Adipocyte (in vitro differentiated cells): ENCODE results near the gene MYO5B.

Experiments
- DNase-seq: peaks from one replicate; pipeline ENCODE4 v3.0.0-alpha.2; 2015; ENCODE audit warnings: low read depth
- H3K27me3 ChIP-seq: replicated peaks from 2 replicates; pipeline ENCODE4 v1.7.0; 2013; ENCODE audit warnings: mild to moderate bottlenecking, low read length, moderate library complexity; ENCODE audit not compliant: control insufficient read depth, insufficient read depth
- H3K36me3 ChIP-seq: 2 replicates; pipeline ENCODE4 v1.7.0; 2013; ENCODE audit warnings: low read length, mild to moderate bottlenecking, moderate library complexity; ENCODE audit not compliant: control insufficient read depth, insufficient read depth, severe bottlenecking
- H3K4me1 ChIP-seq: 2 replicates; pipeline ENCODE4 v1.7.0; 2013; ENCODE audit warnings: mild to moderate bottlenecking, low read length, moderate library complexity; ENCODE audit not compliant: control insufficient read depth, insufficient read depth
- H3K4me3 ChIP-seq: 2 replicates; pipeline ENCODE4 v1.7.0; 2013; ENCODE audit warnings: mild to moderate bottlenecking, low read length, moderate library complexity
- H3K9ac ChIP-seq: 2 replicates; pipeline ENCODE4 v1.7.0; 2013; ENCODE audit warnings: mild to moderate bottlenecking, low read length, moderate library complexity
- H3K9me3 ChIP-seq: 2 replicates; pipeline ENCODE4 v1.7.0; 2013; ENCODE audit warnings: mild to moderate bottlenecking, low read length, moderate library complexity; ENCODE audit not compliant: control insufficient read depth

Gene MYO5B

DNA sequence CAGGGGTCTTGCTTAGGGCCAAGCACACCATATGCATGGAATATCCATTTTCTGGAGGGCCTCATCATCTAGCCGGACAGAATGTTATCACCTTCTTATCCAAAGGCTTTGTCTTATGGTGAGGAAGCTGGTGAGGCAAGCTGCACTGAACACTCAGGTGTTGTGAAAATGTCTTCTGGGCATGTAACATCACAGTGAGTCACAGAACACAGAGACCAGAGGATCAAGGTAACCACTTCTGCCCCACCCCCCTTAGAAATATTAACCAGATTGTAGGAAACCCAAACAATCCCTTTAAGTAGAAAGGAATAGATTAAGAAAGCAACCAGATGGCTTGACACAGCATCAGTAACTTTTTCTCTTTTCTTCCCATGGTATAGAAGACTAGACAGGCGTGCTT, 51.1 kb downstream of the MYO5B start:
- DNase-seq = no peak
- Histone ChIP-seq H3K36me3 (no peaks in the 10 kb centered on the region), H3K9ac (no peak overlapping the region), H3K4me3 (no peak overlapping the region), H3K9me3 (no peaks in the 10 kb centered on the region), H3K4me1 (no peaks in the 10 kb centered on the region), H3K27me3 (peaks cover 33% of the 10 kb centered on the region)

DNA sequence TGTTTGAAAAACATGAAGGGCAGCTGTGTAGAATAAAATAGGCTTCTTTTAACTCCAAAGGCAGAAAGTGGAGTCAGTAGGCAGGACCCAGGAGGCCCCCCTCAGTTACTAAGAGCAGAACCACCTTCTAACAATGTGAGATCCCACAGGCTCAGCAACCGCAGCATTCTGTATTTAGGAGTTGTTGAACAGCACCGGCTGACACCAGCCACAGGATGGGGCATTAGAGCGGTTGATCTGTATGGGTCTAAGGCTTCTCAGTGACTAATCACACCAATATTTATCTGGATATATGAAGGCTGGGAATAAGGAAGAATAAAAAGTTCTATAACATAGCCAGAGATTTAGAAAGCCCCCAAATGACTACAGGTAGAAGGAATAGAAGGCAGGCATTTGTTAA, 51.7 kb downstream of the MYO5B start:
- H3K9ac ChIP-seq = no peak overlapping the region
- H3K36me3 ChIP-seq = no peaks in the 10 kb centered on the region
- DNase-seq = no peak
- H3K9me3 ChIP-seq = no peaks in the 10 kb centered on the region
- H3K4me3 ChIP-seq = no peak overlapping the region
- H3K27me3 ChIP-seq = peaks cover 33% of the 10 kb centered on the region
- H3K4me1 ChIP-seq = peaks cover 4% of the 10 kb centered on the region

DNA sequence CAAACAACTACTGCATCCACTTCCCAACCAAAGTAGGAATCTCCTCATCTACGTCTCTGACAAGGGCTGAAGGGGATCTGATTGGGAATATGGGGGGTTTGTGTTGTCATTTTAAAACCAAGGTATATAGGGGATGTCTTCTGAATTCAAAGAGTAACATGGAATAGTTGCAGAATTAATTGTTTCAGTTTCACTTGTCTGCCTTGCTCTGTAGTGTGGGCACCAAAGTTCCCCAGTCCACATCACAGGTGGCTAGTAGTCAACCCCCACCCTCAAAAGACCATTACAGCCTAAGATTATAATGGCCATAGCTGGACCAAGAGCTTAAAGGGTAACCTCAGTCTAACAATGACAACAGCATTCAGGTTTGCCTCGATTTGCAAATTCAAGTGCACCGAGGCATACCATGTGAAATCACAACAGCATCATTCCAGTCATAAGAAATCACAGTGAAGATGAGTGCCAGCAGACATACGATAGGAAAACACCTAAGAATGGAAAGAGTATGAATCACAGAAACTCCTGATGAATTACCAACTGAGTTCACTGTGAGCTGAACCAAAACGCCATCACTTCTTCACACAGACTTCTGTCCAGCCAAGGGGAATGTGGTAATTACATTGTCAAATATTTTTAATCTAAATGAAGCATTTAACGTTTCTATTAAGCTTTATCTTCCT, 52.4 kb downstream of the MYO5B start:
- H3K27me3 ChIP-seq = peaks cover 33% of the 10 kb centered on the region
- H3K9me3 ChIP-seq = no peaks in the 10 kb centered on the region
- peaks cover 8% of the 10 kb centered on the region for H3K4me1 ChIP-seq
- no peak overlapping the region for H3K9ac ChIP-seq
- H3K4me3 ChIP-seq = no peak overlapping the region
- no peak for DNase-seq
- H3K36me3 ChIP-seq = no peaks in the 10 kb centered on the region

DNA sequence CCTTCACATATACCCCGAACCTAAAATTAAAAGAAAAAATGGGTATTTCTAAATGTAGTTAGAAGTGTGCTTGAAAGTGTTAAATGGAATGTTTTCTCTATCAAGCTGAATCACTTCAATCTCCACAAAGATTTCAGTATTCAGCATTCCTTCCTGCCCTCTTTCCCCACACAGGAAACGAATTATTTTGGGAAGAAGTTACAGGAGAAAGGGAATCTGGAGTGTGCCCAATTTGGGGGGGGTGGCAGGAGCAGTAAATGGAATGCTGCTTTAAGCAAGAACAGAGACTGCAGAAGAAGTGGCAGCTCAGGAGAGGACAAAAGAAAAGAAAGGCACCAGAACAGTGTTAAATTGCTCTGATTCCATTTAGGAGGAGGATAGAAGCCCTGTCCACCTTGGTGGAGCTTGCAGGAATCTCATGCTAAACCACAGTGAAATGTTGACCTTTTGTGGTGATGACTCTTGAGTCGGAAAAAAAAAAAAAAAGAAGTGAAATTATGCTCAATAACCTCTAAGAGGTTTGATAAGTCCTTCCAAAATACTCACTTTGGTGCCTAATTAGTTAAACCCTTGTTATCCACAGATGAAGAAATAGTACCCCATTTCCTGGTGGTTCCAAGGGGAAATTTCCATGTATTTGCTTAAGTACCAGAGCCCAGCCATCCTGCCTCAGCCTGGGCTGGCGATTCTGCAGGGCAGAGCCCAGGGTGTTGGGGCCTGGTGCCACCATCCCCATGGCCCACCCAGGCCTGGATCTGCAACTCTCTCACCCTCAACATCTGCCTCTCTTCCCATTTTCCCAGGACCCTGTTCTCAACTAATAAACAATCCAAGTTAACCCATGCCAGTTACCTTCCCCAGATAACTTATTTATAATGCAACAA, 56.5 kb downstream of the MYO5B start:
- H3K4me1 ChIP-seq = peaks cover 8% of the 10 kb centered on the region
- no peaks in the 10 kb centered on the region for H3K36me3 ChIP-seq
- DNase-seq = no peak
- H3K9me3 ChIP-seq = no peaks in the 10 kb centered on the region
- H3K9ac ChIP-seq = no peak overlapping the region
- H3K27me3 ChIP-seq = peaks cover 43% of the 10 kb centered on the region
- no peak overlapping the region for H3K4me3 ChIP-seq

DNA sequence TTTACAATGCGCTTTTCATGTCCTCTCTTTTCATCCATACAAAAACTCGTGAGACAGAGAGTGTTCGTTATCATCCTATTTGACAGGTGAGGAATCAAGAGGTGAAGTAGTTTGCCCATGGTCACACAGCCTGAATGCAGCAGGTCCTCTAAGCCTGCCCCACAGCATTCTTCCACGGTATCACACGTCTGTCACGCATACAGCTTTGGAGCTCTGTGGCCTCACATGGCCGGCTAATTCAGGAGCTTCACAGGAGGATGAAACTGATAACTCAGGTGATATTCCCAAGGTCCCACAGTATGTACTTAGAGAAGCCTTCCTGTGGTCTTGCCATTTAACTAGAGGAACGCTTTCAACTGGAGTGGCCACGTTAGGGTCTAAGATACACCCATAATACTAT, 59.0 kb downstream of the MYO5B start:
- H3K27me3 ChIP-seq = peaks cover 24% of the 10 kb centered on the region
- no peak overlapping the region for H3K4me3 ChIP-seq
- no peak for DNase-seq
- H3K36me3 ChIP-seq = no peaks in the 10 kb centered on the region
- no peaks in the 10 kb centered on the region for H3K9me3 ChIP-seq
- no peak overlapping the region for H3K9ac ChIP-seq
- peaks cover 8% of the 10 kb centered on the region for H3K4me1 ChIP-seq

- no peak for DNase-seq
- Histone ChIP-seq H3K36me3 (no peaks in the 10 kb centered on the region), H3K27me3 (peaks cover 38% of the 10 kb centered on the region)
These were observed 61.4 kb downstream of the MYO5B start for GRCh38 chr18:50133526-50133925.

GRCh38 chr18:50131591-50131990, 63.4 kb downstream of the MYO5B start:
- no peaks in the 10 kb centered on the region for H3K36me3 ChIP-seq
- H3K4me1 ChIP-seq = no peaks in the 10 kb centered on the region
- no peak overlapping the region for H3K4me3 ChIP-seq
- H3K9me3 ChIP-seq = no peaks in the 10 kb centered on the region
- peaks cover 32% of the 10 kb centered on the region for H3K27me3 ChIP-seq
- no peak for DNase-seq
- H3K9ac ChIP-seq = no peak overlapping the region

More at GRCh38 chr18:50133526-50133925, 61.4 kb downstream of the MYO5B start:
- H3K4me1 ChIP-seq = peaks cover 6% of the 10 kb centered on the region
- H3K4me3 ChIP-seq = no peak overlapping the region
- no peak overlapping the region for H3K9ac ChIP-seq
- H3K9me3 ChIP-seq = no peaks in the 10 kb centered on the region

DNA sequence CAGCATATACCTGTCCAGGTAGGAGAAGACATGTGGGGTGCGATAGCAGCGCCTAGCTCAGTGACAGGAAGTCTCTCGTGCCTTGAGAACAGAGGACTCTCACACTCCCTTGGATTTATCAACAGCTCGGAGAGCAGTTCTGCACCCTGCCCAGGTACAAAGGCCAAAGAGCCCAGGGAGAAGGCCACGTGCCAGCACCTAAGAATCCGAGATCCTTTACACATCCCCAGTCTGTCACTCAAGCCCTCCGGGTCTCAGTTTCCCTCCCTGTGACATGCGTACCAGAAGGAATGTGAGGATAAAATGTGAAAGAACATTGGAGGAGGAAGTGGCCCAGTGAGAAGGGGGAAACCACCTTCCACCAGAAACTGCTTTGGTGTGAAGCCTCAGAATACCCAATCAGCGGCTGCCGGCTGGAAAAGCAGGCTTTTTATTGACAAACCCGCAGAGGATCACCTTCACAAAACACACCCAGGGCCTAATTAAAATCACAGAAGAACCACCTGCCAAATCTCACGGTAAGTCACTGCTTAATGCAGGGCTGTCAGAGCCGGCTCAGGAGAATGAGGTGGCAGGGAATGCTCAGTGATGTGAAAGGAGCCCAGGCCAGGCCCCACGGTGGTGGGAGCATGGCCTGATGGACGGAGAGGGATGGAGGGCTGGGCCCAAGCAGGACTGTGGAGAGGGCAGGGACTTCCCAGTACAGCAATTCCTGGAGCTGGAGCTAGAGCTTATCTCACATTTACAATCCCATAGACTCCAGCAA, 66.3 kb downstream of the MYO5B start:
- no peaks in the 10 kb centered on the region for H3K36me3 ChIP-seq
- peaks cover 18% of the 10 kb centered on the region for H3K27me3 ChIP-seq
- no peak overlapping the region for H3K4me3 ChIP-seq
- H3K9ac ChIP-seq = no peak overlapping the region
- H3K4me1 ChIP-seq = no peaks in the 10 kb centered on the region
- DNase-seq = no peak
- H3K9me3 ChIP-seq = no peaks in the 10 kb centered on the region

GRCh38 chr18:50127516-50128210, 67.3 kb downstream of the MYO5B start:
- Histone ChIP-seq H3K4me3 (no peak overlapping the region), H3K4me1 (no peaks in the 10 kb centered on the region), H3K36me3 (no peaks in the 10 kb centered on the region), H3K27me3 (peaks cover 14% of the 10 kb centered on the region), H3K9me3 (no peaks in the 10 kb centered on the region), H3K9ac (no peak overlapping the region)
- DNase-seq = no peak

DNA sequence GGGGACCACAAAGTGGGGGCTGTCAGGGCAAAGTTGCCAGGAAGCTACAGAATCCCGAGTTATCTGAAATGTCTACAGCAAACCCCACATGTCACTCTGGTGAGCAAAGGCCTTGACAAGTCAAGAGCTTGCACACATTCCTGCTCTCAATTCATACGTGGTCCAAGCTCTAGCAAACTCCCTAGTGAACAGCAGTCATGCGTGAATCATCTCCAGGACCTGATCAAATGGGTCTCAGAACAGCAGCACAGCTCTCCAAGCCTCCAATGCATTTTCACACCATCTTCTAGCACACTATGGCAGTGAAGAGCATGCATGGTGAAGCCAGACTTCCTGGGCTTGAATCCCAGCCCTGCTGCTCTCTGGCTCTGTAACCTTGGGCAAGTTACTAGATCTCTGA, 68.5 kb downstream of the MYO5B start:
- Histone ChIP-seq H3K4me1 (no peaks in the 10 kb centered on the region), H3K4me3 (no peak overlapping the region), H3K27me3 (peaks cover 14% of the 10 kb centered on the region), H3K9ac (no peak overlapping the region), H3K9me3 (no peaks in the 10 kb centered on the region), H3K36me3 (no peaks in the 10 kb centered on the region)
- DNase-seq = no peak

- H3K9ac ChIP-seq = no peak overlapping the region
- no peaks in the 10 kb centered on the region for H3K9me3 ChIP-seq
- no peak overlapping the region for H3K4me3 ChIP-seq
- peaks cover 14% of the 10 kb centered on the region for H3K27me3 ChIP-seq
- no peaks in the 10 kb centered on the region for H3K4me1 ChIP-seq
- H3K36me3 ChIP-seq = no peaks in the 10 kb centered on the region
- no peak for DNase-seq
These were observed 69.5 kb downstream of the MYO5B start for GRCh38 chr18:50125456-50125855.
